Heart left ventricle (tissue), 16 donors: Measurements from ENCODE around the gene CCL22. TPM values are rescaled to one million over a fixed set of nuclear protein-coding genes. Genes with fewer than 3 reads are reported as not detected.
A peak's percentile ranks its signal among the peaks of the same experiment; 100 is the strongest.

Experiments used
- ATAC-seq, 4 donors: fragments of 200-7000 bp; cut with Tn5 transposase; one replicate each; pipeline ENCODE4 v1.9.1; 2020 to 2022; ENCODE audit warnings: moderate library complexity in 4 of 4, mild to moderate bottlenecking in 3 of 4, moderate number of reproducible peaks in 1 of 4
- DNase-seq, 5 donors: peaks; one replicate each; pipeline ENCODE4 v3.0.0-alpha.2; 2020
- H3K27ac ChIP-seq, 12 donors: fragments of 200-600 bp; sonication (generic) in 4 of 12; one replicate each; pipeline versions ENCODE4 v1.5.0 to v1.8.0; 2016 to 2022; ENCODE audit warnings: mild to moderate bottlenecking in 2 of 12
- H3K27me3 ChIP-seq, 9 donors: fragments of 200-600 bp; sonication (generic) in 2 of 9; one replicate each; pipeline versions ENCODE4 v1.5.1 to v1.8.0; 2016 to 2022; ENCODE audit warnings: mild to moderate bottlenecking in 3 of 9
- H3K36me3 ChIP-seq, 9 donors: fragments of 200-600 bp; sonication (generic) in 2 of 9; one replicate each; pipeline versions ENCODE4 v1.5.0 to v1.8.0; 2018 to 2022; ENCODE audit warnings: mild to moderate bottlenecking in 2 of 9
- H3K4me1 ChIP-seq, 12 donors: fragments of 200-600 bp; sonication (generic) in 4 of 12; one replicate each; pipeline versions ENCODE4 v1.5.0 to v1.8.0; 2016 to 2022; ENCODE audit warnings: mild to moderate bottlenecking in 3 of 12
- H3K4me3 ChIP-seq, 12 donors: fragments of 200-600 bp; sonication (generic) in 4 of 12; one replicate each; pipeline versions ENCODE4 v1.5.0 to v1.8.0; 2017 to 2022; ENCODE audit warnings: mild to moderate bottlenecking in 9 of 12, moderate library complexity in 4 of 12
- H3K9me3 ChIP-seq, 12 donors: fragments of 200-600 bp; sonication (generic) in 4 of 12; one replicate each; pipeline versions ENCODE4 v1.5.0 to v1.8.0; 2016 to 2022; ENCODE audit warnings: mild to moderate bottlenecking in 1 of 12
- CTCF ChIP-seq, 12 donors: fragments of 200-600 bp; sonication (generic) in 4 of 12; IDR thresholded peaks; one replicate each; pipeline versions ENCODE4 v1.5.0 to v1.8.0; 2018 to 2022; ENCODE audit warnings: antibody characterized with exemption in 12 of 12, mild to moderate bottlenecking in 5 of 12
- POLR2A ChIP-seq, 2 donors: fragments of 450-650 bp; IDR thresholded peaks; one replicate each; pipeline ENCODE4 v1.6.1; 2017; ENCODE audit warnings: antibody characterized with exemption in 2 of 2, mild to moderate bottlenecking in 2 of 2, moderate library complexity in 2 of 2
- WGBS, 4 donors: extraction: QIAGEN DNeasy Blood & Tissue Kit in 2 of 4; methylation state at CpG; one replicate each; pipeline versions ENCODE4 v1.1.5 to v1.1.7; 2013 to 2018; 5-methylcytosine and 5-hydroxymethylcytosine counted together
- intact Hi-C, 10 donors: fragments of 100-400 bp; cut with DNase I; formaldehyde crosslinking; loops; one replicate each; pipeline versions ENCODE4 v1.11.1 to v1.14.2; 2022
- long read RNA-seq, 3 donors: library from polyadenylated mRNA; unstranded; transcript quantifications; one replicate each; pipeline ENCODE4 v2.0.0, GENCODE V29; 2020 to 2021
- polyA plus RNA-seq, 2 donors: library from polyadenylated mRNA; stranded (reverse); fragments of 200-250 nt; gene quantifications; one replicate each; pipeline ENCODE4 v1.2.3, GENCODE V29; 2013
- total RNA-seq, 9 donors: library from RNA; depleted of rRNA in 2 of 9; stranded (reverse); fragments of >200 nt in 2 of 9; fragmentation: NEBNext Ultra II Directional in 3 of 9; extraction: Animal tissue kit (Norgen Biotek cat#: 25700) in 3 of 9; gene quantifications; one replicate each; pipeline versions ENCODE4 v1.1.0 to v1.2.4, GENCODE V29; 2016 to 2023
- donor health status: ischemic (EF 13 %, LVEDD 7.1; RV severe dilation, severe dysfunction).
- donor health status: healthy with polysubstance abuse.
- donor health status: DM: no; HTN: yes; CAD: no.
- donor health status: DM: no; HTN: no; CAD: no.
- donor health status: ischemic (EF 25% LVEDD 6.9; RV normal size, moderate dysfunction).
- donor health status: ischemic (EF 25% LVEDD 5.7; RV mildly dilated, moderate dysfunction).
- donor health status: healthy.
- donor health status: DM: yes; HTN: yes; CAD: no.
- donor health status: ischemic (EF 35%, LVEDD 5.7; RV mildly dilated, moderate dysfunction).
- donor health status: nonischemic (EF 11% LVEDD 7.7; RV severe dilation, severe dysfunction).
- donor health status: DM: yes; HTN: yes; CAD: no.
- donor health status: PGD.
- donor health status: ischemic (EF 29% LVEDD 5.4; RV normal size, mild dysfunction).
- donor health status: nonischemic (EF 23%, LVEDD 6.1; RV moderate dilation, normal function).

The CCL22 gene, protein sequence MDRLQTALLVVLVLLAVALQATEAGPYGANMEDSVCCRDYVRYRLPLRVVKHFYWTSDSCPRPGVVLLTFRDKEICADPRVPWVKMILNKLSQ
- under 1 TPM in 5 of 9 donors, not detected in 4; 0.10 to 0.24 (median 0.13) TPM for total RNA-seq
- under 1 TPM in 1 of 2 donors, not detected in 1; 0.06 TPM for polyA plus RNA-seq
- long read RNA-seq, donor 1: 0 reads
- long read RNA-seq, donor 2: 0 reads
- long read RNA-seq, donor 3: 0 reads

GRCh38 chr16:57358527-57359095 is at the start of gene CCL22:
Gene CCL22 (plus strand): TSS chr16:57358783. CDS start chr16:57358817, 34 bp downstream.
- Histone ChIP-seq H3K27me3 (no peaks in the 10 kb centered on the region), H3K9me3 (no peaks in the 10 kb centered on the region), H3K36me3 (no peaks in the 10 kb centered on the region), H3K4me1 (no peaks in the 10 kb centered on the region), H3K4me3 (no peak within 1 kb of the TSS), H3K27ac (no peak within 1 kb of the TSS)
- WGBS, 4 donors: 82 to 90% (median 90%) methylated on average over 6 to 9 of the region's 9 CpGs
- intact Hi-C loops: no loop called here
- DNase-seq: no peak
- no peak for ATAC-seq
- TF ChIP-seq CTCF (IDR thresholded peaks at IDR 0.05) (no peak), POLR2A (IDR thresholded peaks at IDR 0.05) (no peak)

DNA sequence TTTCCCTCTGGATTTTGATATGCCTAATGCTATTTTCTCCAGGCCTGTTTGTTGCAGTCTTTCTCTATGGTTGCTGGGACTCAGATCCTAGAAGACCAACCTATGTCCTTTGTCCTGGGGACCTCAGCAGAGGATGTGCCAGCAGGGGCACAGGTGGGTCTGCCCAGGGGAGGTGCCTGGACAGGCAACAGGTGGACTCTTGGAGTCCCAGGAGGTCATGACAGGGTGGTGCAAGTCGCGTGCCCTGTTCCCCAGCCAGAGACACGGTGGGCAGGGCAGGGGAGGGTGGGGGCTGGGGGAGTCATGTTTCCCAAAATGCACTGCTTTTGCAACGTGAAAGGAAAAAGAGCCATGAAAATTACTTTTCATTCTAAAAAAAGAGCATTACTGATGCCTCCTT is 47.8 kb upstream of the CCL22 start:
- intact Hi-C loops: loop anchor here in 1 of 10 donors (10.0 kb wide), 1 partner anchor 64 kb away; the partner anchor contains the start of gene CX3CL1
- TF ChIP-seq POLR2A (IDR thresholded peaks at IDR 0.05) (no peak), CTCF (IDR thresholded peaks at IDR 0.05) (no peak)
- Histone ChIP-seq H3K9me3 (no peaks in the 10 kb centered on the region), H3K27ac (peak overlapping the region in 1 of 12 donors; percentile 38), H3K27me3 (no peaks in the 10 kb centered on the region), H3K4me1 (peaks cover 0 to 32% (median 16%) of the 10 kb centered on the region in 12 donors), H3K36me3 (no peaks in the 10 kb centered on the region), H3K4me3 (no peak overlapping the region)
- ATAC-seq (peak in 1 of 4 donors; percentile 35), DNase-seq (peak in 2 of 5 donors; percentile 6 to 11)
- 27 to 52% (median 33%) methylated on average over 4 of the region's 4 CpGs for WGBS, 4 donors

GRCh38 chr16:57313509-57313908 is 45.1 kb upstream of the CCL22 start:
- no peaks in the 10 kb centered on the region for H3K9me3 ChIP-seq
- no peak for ATAC-seq
- WGBS, 4 donors: 89 to 96% (median 92%) methylated on average over 2 of the region's 2 CpGs

More at GRCh38 chr16:57313509-57313908, 45.1 kb upstream of the CCL22 start:
- peaks cover 0 to 52% (median 32%) of the 10 kb centered on the region in 12 donors for H3K4me1 ChIP-seq
- no peak for DNase-seq
- H3K36me3 ChIP-seq: no peaks in the 10 kb centered on the region
- no peak for TF ChIP-seq CTCF (IDR thresholded peaks at IDR 0.05)
- TF ChIP-seq POLR2A (IDR thresholded peaks at IDR 0.05): no peak
- no peak overlapping the region for H3K27ac ChIP-seq
- no peaks in the 10 kb centered on the region for H3K27me3 ChIP-seq
- intact Hi-C loops: loop anchor here in 1 of 10 donors (10.0 kb wide), 1 partner anchor 61 kb away; the partner anchor contains the start of gene CX3CL1
- no peak overlapping the region for H3K4me3 ChIP-seq
